ENCODE data around the gene CAPN9.
"Not testable (repeated sequence)": the region's sequence is repeated elsewhere in the genome, so short reads cannot be mapped to it uniquely, and the experiment has no call there.

Gene CAPN9

DNA sequence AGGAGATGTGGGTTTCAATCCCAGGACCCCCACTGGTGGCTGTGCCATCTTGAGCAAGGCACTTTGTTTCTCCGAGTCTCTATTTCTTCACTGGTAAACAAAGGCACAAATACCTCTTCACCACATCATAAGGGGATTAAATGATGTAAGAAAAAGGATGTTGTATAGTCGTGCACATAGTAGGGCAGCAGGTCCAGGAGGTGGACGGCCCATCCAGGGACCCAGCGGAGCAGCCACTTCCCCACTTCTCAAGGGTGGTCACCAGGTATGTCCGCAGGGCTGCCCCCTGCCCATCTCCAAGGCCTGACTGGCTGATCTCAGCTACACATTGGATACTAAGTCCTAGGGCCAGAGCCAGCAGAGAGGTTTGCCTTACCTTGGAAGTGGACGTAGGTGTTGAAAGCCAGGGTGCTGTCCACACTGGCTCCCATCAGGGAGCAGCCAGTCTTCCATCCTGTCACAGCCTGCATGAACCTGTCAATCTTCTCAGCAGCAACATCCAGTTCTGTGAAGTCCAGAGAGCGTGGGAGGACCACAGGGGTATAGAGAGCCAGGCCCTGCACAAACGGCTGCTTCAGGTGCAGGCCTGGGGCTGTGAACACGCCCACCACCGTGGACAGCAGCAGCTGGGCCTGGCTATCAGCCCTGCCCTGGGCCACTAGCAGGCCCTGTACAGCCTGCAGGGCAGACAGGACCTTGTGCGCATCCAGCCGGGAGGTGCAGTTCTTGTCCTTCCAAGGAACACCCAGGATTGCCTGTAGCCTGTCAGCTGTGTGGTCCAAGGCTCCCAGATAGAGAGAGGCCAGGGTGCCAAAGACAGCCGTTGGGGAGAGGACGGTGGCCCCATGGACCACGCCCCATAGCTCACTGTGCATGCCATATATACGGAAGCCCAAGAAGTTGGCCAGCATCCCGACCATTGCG lies 37.3 kb upstream of the CAPN9 start:
- no peak for DNase-seq (ENCODE audit: low spot score)

DNA sequence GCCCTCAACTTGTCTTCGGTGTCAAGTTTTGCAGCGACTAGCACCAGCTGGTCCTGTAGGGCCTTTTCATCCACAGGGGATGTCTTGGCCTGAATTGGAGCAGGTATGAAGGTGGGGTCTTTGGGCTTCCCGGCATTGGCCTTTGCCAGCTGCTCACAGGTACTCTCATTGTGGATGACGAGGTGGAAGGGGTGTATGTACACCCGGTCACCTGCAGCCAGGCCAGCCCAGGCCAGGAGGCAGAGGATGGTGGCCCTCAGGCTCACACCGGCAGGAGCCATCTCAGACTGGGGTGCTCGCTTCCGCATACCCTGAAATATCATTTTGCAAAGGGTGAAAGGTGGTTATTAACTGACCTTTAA lies 36.7 kb upstream of the CAPN9 start:
- DNase-seq (ENCODE audit: low spot score), result no peak

- no peak for DNase-seq (ENCODE audit: low spot score)
Measured at GRCh38 chr1:230711245-230711644, 35.9 kb upstream of the CAPN9 start.

- no peak for DNase-seq (ENCODE audit: low spot score)
Measured at GRCh38 chr1:230712470-230712942, 34.7 kb upstream of the CAPN9 start.

DNA sequence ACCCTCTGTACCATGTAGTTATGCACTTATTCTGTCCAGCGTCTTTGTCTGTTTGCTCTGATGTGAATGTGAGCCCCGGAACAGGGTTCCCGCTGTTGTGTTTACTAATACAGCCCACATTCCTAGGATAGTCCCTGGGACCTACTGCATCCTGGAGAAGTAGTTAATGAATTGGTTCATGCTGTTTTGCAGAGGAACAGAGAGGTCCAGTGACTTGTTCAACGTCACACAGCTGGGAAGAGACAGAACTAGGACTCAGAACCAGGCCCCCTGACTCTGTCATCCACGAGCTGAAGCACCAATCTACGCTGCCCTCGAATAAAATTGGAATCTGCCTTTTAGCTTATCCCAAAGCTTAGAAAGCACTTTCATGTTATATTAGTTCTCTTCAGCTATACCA lies 34.0 kb upstream of the CAPN9 start:
- no peak for DNase-seq (ENCODE audit: low spot score)

- DNase-seq (ENCODE audit: low spot score), result no peak
Measured at GRCh38 chr1:230713547-230713914, 33.7 kb upstream of the CAPN9 start.

GRCh38 chr1:230713915-230714764 lies 33.0 kb upstream of the CAPN9 start, which contains the start of gene AGT:
Gene AGT (minus strand): TSS chr1:230714122. CDS start chr1:230710823, 3,299 bp downstream.
- DNase-seq (ENCODE audit: low spot score), result peak; percentile 83

- DNase-seq (ENCODE audit: low spot score), result no peak
Measured at GRCh38 chr1:230715510-230715909, 31.7 kb upstream of the CAPN9 start.

DNA sequence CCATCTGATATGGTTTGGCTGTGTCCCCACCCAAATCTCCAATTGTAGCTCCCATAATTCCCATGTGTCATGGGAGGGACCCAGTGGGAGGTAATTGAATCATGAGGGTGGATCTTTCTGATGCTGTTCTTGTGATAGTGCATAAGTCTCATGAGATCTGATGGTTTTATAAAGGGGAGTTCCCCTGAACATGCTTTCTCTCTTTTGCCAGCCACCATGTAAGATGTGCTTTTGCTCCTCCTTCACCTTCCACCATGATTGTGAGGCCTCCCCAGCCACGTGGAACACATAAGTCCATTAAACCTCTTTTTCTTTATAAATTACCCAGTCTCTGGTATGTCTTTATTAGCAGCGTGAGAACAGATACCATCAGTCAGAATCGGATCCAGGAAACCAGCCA lies 30.7 kb upstream of the CAPN9 start:
- DNase-seq (ENCODE audit: low spot score), result not testable (repeated sequence)

- DNase-seq (ENCODE audit: low spot score), result no peak
Measured at GRCh38 chr1:230717251-230717650, 29.9 kb upstream of the CAPN9 start.

- DNase-seq (ENCODE audit: low spot score), result not testable (repeated sequence)
Measured at GRCh38 chr1:230721849-230722522, 25.2 kb upstream of the CAPN9 start.

DNA sequence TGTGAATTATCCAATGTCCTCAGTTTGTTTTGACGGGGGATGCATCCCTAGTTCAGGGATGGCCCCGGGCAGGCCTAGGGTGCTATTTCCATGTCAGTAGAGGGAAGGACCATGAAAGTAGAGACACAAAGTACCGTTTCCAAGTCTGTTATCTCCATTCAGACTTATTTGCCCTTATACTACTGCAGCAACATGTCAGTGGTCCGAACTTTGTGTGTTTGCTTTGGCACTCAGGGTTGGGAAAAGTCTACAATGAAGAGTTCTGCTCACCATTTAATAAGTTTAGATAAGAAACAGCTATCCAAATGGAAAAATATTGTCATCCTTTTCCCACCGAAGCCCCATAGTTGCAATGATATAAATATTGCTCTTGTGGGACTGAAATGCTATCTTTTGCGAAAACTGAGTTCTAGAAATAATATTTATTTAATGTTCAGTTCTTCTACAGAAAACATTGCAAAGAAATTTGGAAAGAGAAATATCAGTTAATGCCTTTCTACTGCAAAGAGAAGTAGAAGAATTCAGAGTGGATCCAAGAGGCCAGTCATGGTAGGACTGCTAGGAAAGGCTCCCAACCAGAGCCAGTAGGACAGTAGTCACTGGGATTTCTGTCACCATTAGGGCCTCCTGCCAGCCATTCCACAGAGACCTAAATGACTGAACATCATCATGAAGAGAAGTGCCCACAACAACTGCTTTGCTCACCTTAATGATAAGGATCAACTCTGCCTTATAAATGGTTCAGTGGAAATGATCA lies 21.8 kb upstream of the CAPN9 start:
- no peak for DNase-seq (ENCODE audit: low spot score)

GRCh38 chr1:230728710-230729392 lies 18.3 kb upstream of the CAPN9 start:
- no peak for DNase-seq (ENCODE audit: low spot score)

GRCh38 chr1:230730977-230731376 lies 16.2 kb upstream of the CAPN9 start:
- no peak for DNase-seq (ENCODE audit: low spot score)

DNA sequence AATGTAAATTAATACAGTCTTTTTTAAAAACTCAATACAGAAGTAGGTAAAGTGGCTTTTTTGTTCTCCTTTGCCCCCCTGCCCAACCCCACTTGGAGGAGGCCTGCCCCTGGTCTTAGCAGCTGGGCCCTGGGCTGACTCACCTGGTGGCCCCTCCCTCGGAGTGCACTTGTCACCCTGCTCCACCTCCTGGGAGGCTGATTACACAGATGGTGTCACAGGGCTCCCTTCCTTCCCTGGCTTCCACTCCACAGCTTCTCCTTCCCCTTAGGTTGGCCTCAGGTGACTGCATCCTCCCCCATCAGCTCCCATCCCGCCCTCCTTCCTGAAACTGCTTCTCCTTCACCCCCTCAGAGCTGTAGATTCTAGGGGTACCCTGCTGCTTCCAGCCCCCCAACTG lies 11.7 kb upstream of the CAPN9 start:
- no peak for DNase-seq (ENCODE audit: low spot score)

DNA sequence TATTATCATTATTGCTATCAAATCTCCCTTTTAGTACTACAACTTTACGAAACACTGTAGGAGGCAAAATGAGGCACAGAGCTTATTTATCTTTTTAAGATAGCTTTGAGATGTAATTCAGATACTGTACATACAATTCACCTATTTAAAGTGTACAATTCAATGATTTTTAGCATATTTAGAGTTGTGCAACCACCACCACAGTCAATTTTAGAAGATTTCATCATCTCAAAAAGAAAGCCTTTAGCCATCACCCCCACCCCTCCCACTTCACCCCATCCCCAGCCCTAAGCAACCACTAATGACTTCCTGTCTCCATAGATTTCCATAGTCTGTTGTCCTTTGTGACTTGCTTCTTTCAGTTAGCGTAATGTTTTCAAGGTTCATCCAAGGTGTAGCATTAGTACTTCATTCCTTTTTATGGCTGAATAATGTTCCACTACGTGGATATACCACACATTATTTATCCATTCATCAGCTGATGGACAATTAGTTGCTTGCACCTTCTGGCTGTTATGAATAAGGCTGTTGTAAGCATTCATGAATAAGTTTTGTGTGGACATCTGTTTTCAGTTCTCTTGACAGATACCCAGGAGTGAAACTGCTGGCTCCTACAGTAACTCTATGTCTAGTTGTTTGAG lies 9.4 kb upstream of the CAPN9 start:
- DNase-seq (ENCODE audit: low spot score), result no peak

GRCh38 chr1:230739564-230740290 lies 7.5 kb upstream of the CAPN9 start:
- no peak for DNase-seq (ENCODE audit: low spot score)

DNA sequence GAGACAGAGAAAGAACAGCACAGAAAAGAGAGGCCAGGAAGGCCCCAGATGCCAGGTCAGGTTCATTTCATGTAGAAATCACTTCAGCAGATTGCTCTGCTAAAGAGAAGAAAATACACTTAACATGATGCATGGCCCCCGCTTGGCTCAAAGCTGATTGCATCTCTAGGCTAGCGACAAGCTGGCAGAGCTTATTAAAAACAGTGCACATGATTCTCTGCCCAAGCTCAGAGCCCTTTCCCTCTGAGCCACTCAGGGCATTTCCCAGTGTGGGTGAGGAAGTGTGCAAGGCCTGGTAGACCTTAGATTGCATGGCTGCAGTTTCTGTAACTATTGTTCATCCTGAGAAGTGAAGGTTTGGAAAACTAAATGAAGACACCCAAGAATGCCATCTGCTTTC lies 3.3 kb upstream of the CAPN9 start:
- no peak for DNase-seq (ENCODE audit: low spot score)

DNA sequence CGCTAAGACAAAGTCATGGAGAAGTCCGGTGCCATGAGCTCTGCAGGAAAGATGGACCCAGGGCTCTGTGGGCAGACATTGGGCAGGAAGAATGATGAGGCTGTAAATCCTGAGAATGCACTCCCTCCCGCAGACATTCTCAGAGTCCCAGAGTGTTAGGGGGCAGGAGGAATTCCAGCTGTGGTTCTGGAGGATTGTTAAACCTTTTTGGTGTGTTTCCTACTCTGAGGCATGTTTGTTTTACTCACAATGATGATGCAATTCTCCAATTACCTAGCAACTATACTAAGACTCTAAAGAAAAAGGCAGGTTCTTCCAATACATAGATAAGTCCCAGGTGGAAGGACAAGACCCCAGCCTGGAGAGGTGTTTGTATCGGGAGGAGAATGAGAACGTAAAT lies 2.8 kb upstream of the CAPN9 start:
- DNase-seq (ENCODE audit: low spot score), result no peak

DNA sequence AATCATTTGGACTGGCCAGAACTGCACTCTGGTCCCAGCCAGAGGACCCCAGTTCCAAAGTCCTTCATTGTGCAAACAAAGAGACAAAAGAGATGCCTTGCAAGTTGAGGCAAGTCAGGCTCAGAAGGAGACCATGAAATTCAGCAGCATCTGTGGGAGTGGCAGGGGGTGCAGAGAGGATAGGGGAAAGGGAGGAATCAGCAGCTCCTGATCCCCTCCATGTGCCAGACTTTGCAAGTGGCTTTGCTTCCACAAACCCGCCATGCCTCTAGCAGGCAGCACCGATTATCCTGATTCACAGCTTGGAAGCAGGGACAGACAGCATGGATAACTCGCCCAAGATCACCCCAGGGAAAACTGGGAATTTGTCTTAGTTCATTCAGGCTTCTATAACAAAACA lies 2.1 kb upstream of the CAPN9 start:
- no peak for DNase-seq (ENCODE audit: low spot score)
